M059J (cell line): ENCODE results near the gene SLC30A10. TPM values are rescaled to one million over a fixed set of nuclear protein-coding genes. Genes with fewer than 3 reads are reported as not detected.
A peak's percentile ranks its signal among the peaks of the same experiment; 100 is the strongest.
"Not testable (repeated sequence)": the region's sequence is repeated elsewhere in the genome, so short reads cannot be mapped to it uniquely, and the experiment has no call there.

ENCODE experiments used
- DNase-seq: peaks from one replicate; pipeline ENCODE4 v3.0.0-alpha.2; 2012; ENCODE audit warnings: low read depth
- total RNA-seq: library from RNA; depleted of rRNA; stranded (reverse); fragments of >200 nt; shearing (Covaris generic); gene quantifications from 2 replicates; pipeline ENCODE4 v1.2.3, GENCODE V29; 2014; rRNA removed

SLC30A10 gene
- total RNA-seq, 1 experiment from 2014 or later, result not detected

- DNase-seq, result not testable (repeated sequence)
Measured at GRCh38 chr1:219891846-219892245, 36.5 kb downstream of the SLC30A10 start.

GRCh38 chr1:219888667-219889066 is 39.7 kb downstream of the SLC30A10 start:
- DNase-seq, result not testable (repeated sequence)

GRCh38 chr1:219885680-219886079 is 42.7 kb downstream of the SLC30A10 start:
- no peak for DNase-seq

GRCh38 chr1:219883400-219884332 is 44.7 kb downstream of the SLC30A10 start:
- DNase-seq, result peak; percentile 11

GRCh38 chr1:219882755-219883154 is 45.6 kb downstream of the SLC30A10 start:
- no peak for DNase-seq

- DNase-seq, result no peak
Measured at GRCh38 chr1:219882096-219882495, 46.3 kb downstream of the SLC30A10 start.

GRCh38 chr1:219880765-219881457 is 47.4 kb downstream of the SLC30A10 start:
- DNase-seq, result no peak

- DNase-seq, result peak; percentile 25
Measured at GRCh38 chr1:219876798-219877209, 51.6 kb downstream of the SLC30A10 start.

GRCh38 chr1:219875860-219876259 is 52.5 kb downstream of the SLC30A10 start:
- DNase-seq, result no peak

- not testable (repeated sequence) for DNase-seq
Measured at GRCh38 chr1:219872538-219872937, 55.8 kb downstream of the SLC30A10 start.

GRCh38 chr1:219871427-219872057 is 56.8 kb downstream of the SLC30A10 start:
- DNase-seq, result no peak

- DNase-seq, result not testable (repeated sequence)
Measured at GRCh38 chr1:219868615-219869014, 59.7 kb downstream of the SLC30A10 start.

Other genes with a start within 250 kb of the SLC30A10 start
- 53.6 and 80.8 TPM in 2 replicates for gene EPRS1, start 117.9 kb upstream of the SLC30A10 start, total RNA-seq
- 27.5 and 29.5 TPM in 2 replicates for gene BPNT1, start 161.2 kb upstream of the SLC30A10 start, total RNA-seq
- gene IARS2, start 165.6 kb upstream of the SLC30A10 start, total RNA-seq, result 56.0 and 88.5 TPM in 2 replicates